Activated CD8-positive, alpha-beta memory T cell treated with anti-CD3 and anti-CD28 coated beads, Interleukin-2, amount 50 U/mL, for 1 hour (primary cell): Measurements from ENCODE around the gene AK4.

Experiments
- DNase-seq: peaks from one replicate; pipeline ENCODE4 v3.0.0-alpha.2; 2020; ENCODE audit errors: extremely low read depth

Gene AK4

DNA sequence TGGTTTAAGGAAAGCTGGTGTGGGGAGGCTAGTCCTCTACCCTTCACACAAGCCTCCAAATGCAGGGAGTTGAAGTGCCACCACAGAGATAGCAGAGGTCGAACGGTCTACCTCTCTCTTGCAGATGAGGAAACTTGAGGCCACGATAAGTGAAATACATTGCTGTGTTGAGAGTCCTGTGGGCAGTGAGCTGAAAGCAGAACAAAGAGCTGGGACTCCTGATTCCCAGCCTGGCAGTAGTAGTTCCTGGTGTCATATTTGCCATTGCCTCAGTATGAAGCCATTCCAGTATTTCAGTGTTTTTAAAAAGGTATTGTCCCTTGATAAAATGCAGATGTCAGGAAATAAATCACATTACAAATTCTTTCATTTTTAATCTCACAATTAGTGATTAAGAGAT is 28.6 kb downstream of the AK4 start:
- DNase-seq, result no peak

DNA sequence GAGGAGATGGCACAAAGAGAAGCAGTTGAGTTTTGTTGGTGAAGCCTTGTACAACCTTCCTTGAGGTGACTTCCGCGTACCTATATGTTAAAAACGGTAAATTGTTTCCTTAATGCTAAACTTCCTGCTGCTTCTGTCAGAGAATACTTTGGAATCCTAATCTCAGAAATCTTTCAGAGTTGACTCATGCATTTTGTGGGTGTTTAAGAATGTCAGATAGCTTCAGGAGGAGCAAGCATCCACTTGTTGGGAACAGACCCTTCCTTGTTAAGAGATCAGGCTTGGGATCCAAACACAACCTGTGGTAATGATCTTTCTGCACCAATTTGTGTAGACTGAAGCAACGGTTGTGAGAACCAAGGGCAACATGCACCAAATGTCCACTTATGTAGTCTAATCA is 29.5 kb downstream of the AK4 start:
- DNase-seq, result no peak

DNA sequence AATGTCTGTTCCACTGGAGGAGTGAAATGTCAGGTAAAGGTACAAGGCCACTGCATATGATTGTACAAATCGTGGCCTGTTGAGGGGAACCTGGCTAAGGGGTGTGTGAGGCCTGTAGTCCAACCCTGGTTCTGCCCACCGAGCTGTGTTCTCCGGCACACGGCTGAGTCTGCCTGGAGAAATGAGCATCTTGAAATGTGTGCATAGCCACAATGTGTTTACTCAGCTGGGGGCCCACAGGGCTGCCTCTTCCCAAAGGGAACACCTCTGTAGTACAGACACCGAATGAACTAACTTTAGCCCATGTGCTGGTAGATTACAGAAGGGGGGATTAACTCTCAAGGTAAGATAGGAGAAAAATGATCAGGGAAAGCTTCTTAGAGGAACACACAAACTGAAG is 30.2 kb downstream of the AK4 start:
- DNase-seq, result no peak

DNA sequence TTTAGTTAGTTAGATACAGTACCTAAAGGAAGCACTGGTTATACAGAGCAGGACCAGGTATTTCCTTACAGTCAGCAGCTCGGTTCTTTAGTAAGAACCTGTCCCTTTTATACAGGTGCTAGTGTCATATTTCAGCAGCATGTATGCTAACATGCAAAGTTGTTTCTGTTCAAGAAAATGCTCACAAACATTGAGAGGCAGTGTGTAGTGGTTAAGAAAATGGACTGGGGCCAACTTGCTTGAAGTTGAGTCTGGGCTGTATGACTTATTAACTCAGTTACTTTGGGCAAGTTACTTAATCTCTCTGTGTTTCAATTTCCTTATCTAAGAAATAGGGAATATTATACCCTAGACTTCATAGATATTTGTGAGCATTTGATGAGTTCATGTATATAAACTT is 31.1 kb downstream of the AK4 start:
- no peak for DNase-seq

DNA sequence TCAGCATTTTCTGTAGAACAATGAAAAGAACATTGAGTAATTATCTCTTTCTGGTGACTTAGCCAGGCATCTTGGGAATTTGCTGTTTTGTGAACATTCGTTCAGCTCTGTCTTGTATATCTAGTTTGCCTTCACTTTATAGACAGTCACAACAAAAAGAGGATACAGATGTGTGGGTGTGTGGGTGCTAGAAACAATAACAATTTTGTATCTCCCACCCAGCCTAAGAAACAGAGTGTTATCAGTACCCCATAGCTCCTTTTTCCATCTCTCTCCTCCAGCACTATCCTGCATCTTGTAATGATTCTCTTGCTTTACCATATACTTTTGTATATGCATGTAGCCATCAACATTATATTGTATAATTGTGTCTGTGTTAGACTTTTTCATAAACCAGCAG is 33.0 kb downstream of the AK4 start:
- DNase-seq, result no peak

DNA sequence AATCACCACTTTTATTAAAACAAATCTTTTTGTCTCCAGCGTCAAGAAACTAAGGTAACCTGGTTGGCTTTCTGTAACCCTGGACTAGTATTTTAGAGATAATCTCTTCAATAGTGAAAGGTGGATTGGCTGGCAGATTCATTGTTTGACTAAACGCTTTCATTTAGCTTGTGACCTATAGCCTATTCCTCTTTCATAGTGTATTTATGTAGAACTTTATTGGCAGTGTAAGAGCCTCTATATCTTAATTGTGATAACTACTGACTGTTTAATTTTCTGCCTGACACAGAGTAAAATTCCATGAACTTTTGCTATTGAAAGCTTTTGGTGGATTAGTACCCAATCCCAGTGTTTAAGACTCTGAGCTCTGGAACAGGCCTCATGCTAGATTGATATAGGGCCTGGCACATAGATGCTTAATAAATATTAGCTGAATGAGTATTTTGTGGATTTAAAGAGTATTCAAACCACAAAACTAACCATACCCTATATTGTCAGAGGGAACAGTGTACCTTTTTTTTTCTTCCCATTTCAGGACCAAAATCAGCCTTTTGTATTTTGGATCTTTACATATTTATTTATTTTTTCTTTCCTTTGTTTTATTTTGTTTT is 34.8 kb downstream of the AK4 start:
- DNase-seq, result no peak

DNA sequence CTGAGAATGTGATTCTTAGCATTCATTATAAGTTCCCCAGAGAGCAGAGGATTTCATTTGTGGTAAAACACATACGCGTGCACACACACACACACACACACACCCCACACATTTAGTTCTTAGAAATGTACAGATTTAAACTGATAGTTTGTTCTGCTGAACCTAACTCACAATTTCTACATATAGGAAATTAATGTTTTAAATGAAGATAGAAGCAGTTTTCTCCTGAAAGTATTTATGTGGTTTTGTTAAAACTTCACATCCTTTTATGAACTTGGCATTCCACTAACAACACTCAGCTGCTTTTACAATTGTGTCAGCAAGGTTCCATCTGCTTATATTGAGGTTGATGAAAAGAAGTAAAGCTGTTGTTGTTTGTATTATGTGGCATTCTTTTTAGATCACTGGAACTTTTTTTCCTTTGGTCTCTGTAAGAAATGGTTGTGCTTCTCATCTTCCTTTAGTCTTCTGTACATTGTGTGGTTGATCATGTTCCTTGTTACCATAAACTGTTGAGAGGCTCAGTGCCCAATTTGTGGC is 41.6 kb downstream of the AK4 start:
- DNase-seq, result no peak

DNA sequence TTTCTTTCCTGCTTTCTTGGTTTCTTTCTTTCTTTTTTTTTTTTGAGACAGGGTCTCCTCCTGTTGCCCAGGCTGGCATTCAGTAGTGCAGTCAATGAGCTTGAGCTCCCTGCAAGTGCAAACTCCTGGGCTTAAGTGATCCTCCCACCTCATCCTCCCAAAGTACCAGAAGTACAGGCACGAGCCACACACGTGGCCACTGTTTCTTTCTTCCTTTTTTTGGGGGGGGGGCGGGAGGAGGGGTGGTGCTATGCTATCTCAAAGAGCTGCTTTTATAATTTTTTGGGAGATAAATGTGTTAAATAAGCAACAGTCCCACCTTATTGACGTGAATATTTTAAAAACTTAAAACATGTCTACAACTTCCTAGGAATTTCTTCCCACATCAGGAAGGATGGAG is 42.2 kb downstream of the AK4 start:
- no peak for DNase-seq

DNA sequence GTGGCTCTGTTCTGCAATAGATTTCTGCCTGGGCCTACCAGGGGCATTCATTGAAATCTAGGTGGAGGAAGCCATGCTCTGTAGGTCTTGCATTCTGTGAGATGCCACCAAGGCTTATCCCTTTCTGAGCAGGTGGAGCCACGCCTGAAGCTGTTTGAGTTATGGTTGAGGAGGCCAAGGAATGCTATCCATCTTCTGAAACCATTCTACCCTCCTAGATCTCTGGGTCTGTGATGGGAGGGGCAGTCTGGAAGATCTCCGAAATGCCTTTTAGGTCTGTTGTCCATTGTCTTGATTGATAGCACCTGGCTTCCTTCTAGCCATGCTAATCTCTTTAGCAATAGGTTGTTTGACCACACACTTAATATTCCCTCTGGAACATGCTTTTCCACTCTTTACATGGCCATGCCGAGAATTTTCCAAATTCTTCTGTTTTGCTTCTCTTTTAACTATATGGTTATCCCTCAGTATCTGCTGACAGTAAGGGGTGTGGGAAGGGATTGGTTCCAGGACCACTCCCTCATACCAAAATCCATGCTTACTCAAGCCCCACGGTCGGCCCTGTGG is 45.2 kb downstream of the AK4 start:
- no peak for DNase-seq

DNA sequence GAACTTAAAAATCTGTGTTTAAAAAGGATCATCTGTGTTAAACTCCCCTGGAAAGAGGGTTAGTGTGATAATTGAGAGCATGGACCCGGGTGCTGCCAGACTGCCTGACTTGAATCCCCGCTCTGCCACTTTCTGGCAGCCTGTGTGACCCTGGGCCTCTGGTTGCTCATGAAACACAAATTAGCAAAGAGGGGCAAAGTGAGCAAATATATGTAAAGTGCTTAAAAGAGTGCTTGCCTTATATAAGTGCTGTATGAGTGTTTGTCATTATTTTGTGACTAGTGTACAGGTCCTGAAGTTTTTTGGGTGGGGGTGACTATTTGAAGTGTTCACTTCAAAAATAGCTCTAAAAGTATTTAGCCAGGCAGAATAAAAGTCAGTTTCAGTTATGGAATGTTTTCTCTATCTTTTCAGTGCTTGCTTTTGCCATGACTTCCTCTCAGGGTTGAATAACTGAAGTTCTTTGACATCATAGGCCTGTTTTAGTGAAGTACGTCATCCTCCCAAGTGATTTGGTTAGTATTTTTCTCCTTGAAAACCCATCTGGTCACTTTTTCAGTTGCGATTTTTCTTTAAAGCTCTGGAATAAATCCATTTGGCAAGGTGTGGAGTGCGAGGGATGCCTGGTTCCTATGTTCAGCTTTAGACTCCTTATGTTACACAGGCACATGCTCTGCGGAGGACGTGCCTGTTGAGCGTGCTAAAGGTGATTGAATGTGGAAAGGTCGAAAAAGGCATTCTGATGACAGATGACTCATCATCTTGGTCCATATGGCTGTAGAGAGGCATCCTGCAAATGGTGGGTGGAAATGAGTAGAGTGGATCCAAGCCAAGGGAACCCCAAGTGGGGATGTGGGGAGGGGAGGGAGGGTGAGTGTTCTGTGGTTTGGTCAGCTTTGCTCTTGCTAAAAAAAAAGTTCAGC is 47.8 kb downstream of the AK4 start:
- DNase-seq, result no peak

DNA sequence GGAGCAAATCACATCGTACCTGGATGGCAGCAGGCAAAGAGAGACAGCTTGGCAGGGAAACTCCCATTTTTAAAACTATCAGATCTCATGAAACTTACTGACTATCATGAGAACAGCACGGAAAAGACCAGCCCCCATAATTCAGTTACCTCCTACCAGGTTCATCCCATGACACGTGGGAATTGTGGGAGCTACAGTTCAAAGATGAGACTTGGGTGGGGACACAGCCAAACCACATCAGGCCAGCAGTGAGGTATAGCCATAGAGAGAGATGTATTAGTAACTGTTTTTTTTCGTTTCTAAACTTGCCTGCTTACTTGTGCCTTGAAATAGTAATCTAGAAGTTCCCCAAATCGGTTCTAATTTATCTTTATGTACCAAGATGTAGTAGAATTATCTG is 48.9 kb downstream of the AK4 start:
- DNase-seq, result no peak

DNA sequence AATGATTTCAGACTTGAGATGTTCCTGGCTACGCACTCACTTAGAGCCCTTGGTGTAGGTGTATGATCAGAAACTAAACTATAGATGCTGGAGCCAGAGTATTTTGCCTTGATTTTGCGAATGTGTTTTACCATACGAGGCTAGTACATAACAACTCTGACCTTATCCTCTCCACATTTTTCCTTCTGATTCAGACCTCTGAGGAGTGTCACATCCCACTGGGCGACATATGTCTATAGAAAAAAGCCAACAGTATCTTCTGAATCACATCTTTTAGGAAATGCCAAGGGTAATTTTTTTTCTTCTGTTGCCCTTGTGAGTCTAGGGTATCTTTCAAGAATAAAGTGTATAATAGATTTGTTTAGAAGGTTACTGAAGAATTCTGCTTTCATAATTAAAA is 49.6 kb downstream of the AK4 start:
- no peak for DNase-seq

DNA sequence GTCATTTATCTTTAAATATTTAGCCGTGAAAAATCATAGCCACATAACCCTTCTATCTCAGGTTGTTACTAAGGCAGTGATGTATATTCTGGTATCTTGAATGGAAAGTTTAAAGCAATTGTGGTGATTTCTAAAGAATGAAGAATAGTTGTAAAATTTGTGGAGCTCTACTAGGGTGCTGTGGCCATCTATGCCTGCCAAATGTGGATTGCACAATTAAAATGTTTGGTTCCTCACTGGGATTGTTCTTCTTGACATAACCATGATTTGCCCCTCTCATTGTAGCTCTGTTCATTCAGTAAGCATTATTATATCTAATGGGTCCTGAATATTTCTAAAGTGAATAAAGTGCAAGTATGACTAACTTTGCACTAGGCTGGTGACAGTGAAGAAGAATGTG is 50.1 kb downstream of the AK4 start:
- DNase-seq, result no peak

DNA sequence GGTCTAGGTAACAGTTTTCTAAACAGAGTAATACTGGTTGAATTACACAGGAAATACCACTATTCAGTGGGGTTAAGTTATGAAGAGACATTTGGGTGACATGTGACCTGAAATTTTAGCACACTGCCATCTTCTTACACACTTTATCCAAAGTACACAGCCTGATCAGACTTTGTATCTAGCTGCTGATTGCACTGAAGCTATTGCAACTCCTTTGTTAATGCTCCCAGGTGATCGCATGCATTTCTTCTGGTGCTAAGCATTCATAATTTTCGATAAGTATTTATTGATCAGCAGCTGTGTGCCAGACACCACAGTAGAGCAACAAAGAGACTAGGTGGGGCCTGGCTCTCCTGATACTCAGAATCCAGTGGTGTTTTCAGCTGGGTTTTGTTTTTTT is 52.4 kb downstream of the AK4 start:
- DNase-seq, result no peak

DNA sequence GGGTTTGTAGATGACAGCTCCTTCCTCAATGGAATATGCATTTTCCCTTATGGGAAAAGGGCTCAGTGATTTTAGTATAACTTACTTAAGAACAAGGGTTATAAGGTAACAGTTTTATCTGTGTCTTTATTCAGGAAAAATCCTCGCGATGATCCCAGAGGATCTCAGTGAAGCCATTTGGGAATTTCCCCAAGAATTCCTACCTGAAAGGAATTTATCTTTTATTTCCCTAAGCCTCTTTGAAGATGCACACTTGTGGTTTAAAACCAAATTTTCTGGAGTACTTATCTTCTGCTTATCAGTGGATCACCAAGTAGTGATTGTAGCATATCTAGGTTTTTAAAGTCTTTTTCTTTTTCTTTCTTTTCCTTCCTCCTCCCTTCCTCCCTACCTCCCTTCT is 58.8 kb downstream of the AK4 start:
- DNase-seq, result no peak

DNA sequence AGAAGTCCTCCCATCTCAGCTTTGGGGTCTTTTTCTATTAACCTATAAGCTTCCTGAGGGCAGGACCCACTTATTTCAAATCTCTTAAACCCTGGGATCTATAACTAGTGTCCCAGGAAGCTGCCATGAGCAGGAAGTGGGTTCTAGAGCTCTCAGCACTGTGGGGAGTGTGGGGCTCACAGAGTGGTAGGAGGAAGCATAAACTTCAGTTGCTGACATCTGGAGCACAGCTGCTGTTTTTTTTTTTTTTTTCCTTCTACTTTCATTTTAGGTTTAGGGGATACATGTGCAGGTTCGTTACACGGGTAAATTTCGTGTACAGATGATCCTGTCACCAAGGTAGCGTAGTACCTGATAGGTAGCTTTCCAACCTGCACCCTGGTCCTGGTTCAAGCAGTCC is 59.3 kb downstream of the AK4 start:
- no peak for DNase-seq

DNA sequence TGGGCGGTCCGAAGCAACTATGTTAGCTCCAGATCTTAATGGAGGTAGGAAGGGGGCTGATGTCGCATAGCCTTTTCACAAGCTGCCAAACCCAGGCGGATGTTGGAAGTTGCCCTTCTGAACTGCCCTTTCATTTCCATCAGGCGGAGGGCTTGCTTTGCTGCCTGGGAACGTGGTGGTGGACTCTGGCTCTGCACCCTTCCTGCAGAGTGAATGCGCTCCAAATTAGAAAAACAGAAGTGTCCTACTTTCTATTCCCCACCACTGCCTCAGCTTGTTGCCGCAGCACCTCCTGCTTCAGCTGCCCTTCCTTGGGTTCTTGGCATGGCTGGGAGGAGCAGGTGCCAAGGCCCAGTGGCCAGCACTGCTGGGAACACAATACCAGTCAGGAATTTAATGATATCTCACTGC is 60.6 kb downstream of the AK4 start:
- no peak for DNase-seq

DNA sequence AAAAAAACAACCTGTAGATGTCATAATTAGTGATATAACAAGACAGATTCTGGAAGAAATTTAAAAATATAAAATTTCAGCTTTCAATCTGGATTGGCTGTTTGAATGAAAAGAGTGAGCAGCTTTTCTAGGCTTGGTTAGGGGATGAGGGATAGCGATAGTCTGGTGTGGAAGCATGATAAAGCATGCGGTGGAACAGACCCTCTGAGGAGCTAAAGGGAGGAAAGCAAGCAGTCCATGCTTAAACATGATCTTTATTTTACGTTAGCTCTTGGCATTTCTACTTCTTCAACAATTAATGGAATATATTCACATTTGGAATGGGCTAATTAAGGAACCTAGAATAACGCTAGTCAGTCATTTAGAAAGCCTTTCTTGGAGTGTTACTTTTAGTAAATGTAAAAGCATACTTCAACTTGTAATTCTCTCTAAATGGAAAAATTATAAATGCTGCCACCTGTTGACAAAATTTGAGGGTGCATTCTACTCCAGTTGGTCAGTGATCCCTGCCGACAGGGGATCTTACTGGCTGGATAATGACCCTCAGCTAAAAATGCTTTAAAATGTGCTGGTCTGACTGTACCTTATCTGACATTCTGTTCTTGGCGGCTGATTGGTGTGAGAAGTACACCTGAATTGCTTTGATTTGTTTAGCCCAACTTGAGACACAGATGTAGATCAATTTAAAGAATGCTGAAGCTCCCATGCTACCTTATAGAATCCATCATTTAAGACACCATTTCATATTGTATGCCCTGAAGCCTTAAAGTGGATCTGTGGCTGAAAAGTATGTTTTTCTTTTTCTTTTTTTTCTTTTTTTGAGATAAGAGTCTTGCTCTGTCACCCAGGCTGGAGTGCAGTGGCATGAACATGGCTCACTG is 61.2 kb downstream of the AK4 start:
- DNase-seq, result no peak

DNA sequence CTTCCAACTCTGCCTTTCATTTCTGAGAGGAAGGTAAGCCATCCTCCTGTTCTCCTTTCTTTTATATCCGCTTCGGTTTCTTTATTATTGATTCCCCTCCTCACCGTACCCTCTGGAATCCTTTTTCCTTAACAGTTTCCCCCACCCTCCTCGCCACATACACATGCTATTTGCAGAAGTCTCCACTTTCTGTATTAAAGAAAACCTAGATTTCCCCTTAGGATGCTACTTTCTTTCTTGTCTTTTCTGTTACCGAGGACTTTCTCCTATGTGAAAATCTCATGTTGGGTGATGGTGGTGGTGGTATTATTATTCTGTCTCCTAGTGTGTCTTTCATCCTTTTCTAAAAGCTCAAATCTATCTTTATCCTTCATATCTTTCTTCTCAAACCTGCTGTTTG is 62.3 kb downstream of the AK4 start:
- DNase-seq, result no peak

DNA sequence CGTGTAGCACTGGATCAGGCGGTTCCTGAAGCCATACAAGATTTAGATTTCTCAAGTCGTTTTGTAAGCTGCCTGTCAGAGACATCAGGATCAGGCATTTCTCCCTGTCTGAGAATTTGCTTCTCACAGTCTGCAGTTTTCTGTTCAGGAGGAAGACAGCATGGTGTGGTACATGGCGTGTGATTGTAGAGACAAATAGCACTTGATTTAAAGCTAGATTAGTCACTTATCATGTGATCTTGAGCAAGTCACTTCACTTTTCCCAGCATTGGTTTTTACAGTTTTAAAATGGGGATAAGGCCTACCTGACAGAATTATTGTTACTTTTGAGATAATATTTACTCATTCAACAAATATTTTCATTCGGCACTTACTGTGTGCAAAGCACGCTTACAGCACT is 63.3 kb downstream of the AK4 start:
- DNase-seq, result no peak

DNA sequence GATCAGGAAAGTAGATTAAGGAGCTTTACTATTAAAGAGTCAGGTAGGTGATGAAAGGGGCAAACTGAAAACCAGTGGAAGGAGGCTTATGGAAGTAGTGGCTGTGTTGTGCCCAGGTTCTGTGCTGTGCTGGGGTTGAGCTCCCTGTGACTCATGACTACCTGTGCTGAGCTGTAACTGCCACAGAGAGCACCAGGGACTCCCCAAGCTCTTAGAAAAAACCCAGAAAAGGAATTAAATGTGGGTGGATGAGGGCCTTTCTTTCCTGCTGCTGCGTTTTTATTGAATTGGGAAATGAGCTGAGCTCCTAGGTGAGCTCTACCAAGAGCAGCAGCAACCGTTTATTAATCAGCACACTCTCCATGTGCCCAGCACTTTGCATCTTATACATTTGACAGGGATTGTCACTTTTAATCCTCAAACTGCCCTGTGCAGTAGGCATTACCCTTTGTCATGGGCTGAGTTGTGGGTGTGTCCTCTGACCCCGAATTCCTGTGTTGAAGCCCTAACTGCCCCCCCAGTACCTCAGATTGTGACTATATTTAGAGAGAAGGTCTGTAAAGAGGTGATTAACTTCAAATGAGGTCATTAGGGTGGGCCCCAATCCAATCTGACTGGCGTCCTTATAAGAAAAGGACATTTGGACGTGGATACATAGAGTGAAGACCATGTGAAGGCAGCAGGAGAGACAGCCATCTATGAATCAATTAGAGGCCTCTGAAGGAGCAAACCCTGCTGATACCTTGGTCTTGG is 65.4 kb downstream of the AK4 start:
- DNase-seq, result no peak
